GM19240 (cell line): ENCODE results near the gene LRMDA.

Experiments used
- DNase-seq: peaks from one replicate; pipeline ENCODE4 v3.0.0; 2011; ENCODE audit warnings: low spot score; ENCODE audit not compliant: insufficient read length

Gene LRMDA

DNA sequence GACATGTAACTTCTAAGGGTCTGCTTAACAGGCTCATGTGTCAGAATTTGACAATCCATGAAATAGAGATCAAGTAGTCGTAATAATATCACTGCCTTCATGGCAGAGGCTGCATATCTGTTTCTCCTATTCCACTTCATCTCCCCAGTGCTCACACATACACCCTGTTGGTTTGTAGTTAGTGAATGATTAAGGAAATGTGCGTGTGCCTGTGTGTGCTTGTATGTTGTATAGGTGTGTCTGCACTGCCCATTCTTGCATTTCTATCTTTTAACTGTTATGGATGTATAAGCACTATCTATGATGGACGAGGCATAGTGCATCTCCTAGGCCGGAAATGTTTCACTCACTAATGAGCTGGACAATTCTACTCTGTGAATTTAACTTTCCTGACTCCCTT is 985.2 kb downstream of the LRMDA start:
- no peak for DNase-seq

DNA sequence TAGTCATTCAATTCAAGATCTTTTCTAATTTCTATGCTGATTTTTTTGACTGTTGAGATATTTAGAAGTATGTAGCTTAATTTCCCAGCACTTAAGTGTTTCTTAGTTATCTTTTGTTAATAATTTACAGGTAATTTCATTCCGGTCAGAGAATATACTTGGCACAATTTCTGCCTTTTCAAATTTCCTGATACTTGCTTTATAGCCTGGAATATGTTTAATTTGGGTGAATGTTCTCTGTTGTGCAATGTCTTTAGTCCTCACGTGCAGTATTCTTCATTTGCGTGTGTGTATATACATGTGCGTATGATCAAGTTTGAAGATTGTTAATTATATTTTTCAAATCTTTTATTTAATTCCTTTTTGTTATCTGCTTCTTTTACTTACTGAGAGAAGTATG is 989.3 kb downstream of the LRMDA start:
- DNase-seq = no peak

DNA sequence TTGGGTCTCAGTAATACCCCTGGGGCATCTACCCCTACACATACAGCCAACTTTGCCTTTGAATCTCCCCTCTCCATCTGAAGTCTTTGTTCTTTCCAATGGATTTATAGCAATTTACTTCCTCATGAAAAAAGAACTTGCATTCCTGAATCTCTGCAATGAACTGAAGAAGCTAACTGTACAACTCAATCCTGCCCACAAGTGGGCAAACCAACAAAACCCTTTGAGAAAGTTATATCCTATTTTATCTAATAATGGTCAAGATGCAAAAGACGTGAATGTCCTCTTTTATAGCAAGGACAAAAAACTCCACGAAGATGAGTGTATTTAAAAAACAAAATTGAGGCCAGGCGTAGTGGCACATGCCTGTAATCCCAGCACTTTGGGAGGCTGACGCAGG is 991.3 kb downstream of the LRMDA start:
- DNase-seq = no peak

DNA sequence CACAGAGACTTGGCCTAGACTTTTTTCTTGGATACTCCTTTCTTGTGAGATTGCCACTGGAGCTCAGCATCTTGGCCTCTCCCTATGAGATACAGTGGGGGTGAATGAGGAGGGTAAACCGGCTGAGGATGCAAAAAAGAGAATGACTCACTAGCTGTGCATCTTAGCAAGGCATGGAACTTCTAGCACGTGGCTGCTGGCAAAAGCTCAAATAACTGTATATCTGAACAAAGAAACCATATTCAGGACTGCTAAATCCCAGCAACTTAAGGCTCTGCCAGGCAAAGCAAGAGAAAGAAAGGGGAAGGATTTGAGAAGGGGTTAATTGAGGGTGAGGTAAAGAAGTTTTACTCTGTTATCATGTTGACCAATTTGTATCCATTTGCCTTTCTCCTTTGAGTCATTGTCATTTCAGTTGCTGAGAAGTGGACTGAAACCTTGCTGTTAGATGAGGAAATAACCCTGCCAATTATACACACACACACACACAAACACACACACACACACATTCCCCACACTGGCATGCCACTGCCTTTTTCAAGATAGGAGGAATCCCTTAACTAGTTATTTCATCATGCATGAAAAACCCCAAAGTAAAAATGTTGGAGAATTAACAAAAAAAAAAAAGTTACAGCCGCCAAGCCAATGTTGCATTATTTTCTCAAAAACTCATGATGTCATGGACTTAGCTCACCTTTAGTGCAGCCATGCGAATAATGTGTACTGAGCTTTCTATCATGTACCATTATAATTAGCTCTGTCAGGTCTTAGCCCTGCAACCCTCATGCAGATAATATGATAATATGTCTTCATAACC is 997.3 kb downstream of the LRMDA start:
- no peak for DNase-seq

DNA sequence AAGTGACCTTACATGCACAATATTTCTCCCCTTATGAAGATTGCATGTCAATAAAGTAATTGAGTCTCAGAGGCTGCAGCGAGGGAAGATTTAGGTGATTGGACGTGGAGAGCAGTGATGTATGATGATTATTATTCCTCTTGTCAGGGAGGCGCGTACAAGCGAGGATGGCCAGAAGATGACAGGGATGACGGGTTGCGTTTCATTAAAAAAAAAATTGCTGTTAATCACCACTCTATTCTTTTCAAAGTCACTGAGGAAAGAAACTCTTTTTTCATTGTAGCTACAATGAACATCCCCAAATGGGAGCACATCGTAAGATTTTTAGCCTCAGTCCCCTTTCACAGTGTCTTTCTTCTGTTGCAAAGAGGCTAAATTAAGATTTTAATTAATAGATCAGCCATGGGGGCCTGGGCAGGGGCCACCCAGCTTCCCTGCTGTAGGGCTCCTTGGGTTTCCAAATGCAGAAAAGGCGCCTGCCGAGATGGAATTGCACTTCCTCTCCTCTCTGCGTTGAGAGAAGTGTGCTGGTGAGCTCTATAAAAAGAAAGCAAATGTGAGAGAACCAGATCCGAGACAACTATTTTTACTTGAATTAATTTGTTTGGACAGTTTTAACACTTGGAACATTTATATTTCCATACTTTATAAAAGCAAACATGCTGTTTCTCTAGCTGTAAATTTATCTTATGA is 998.1 kb downstream of the LRMDA start:
- no peak for DNase-seq

DNA sequence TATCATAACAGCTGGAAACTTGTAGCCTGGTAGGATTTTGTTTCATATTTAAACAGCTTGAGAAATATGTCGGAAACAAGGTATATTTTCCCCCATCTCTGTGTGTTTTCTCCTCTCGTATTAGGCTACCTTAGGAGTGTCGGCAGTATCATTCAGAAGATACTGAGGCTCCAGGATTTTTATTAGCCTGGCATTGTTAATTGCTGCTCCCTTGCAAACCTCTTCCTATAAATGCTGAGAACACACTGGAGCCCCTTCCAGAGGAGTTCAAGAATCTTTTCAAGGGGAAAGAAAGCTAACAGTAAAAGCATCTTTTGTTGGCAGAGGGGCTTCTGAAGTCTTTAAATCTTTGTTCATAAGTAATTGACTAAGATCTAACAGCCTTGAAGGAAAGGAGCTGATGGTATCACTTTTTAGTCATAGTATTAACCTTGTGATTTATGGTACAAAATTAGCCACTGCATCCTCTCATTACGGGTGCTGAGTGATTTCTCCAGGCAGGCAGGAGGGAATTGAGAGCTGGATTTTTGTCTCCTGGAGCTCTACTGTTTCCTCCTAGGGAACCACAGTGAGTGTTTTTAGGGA is 998.7 kb downstream of the LRMDA start:
- no peak for DNase-seq

DNA sequence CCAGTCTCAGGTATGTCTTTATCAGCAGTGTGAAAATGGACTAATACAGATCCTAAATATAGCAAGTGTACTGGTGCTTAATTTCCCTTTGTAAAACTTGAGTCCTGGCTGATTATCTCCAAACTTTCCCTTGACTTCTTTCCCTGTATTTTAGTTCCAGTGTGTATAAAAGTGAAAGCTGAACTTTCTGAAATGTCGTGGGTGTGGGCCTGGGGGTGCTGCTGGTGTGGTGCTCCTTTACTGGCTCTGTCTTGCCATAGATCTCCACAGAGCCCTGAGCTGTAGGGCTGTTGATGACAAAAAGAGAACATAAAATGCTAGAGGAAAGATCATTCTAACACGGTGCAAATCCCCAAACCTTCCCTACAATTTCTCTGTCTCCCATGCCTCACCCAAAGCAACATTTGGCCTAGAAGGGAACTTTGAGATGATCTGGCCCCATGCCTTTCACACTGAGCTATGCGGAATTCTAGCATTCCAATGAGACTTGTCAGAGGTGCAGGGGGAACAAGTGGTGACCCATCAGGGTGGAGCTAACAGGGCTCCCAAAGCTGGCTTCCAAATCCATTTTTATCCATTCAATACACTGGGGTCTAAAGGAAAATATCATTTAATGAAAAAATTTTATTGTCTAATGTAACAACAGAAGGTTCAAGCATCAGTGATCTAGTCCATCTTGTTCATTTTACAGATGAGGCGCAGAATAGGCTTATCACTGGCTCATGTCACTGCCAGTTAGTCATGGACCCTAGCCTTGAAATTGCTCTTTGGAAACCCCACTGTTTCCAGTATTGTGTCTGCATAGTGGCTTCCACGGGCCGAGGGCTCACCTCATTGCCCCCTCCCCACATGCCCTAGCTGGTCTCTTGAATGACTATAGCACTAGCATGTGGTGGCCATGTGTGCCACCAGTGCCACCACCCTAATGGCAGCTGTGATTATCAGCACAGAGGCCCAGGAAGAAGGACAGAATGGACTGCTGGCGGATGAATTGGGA is 1000.9 kb downstream of the LRMDA start:
- DNase-seq = no peak

DNA sequence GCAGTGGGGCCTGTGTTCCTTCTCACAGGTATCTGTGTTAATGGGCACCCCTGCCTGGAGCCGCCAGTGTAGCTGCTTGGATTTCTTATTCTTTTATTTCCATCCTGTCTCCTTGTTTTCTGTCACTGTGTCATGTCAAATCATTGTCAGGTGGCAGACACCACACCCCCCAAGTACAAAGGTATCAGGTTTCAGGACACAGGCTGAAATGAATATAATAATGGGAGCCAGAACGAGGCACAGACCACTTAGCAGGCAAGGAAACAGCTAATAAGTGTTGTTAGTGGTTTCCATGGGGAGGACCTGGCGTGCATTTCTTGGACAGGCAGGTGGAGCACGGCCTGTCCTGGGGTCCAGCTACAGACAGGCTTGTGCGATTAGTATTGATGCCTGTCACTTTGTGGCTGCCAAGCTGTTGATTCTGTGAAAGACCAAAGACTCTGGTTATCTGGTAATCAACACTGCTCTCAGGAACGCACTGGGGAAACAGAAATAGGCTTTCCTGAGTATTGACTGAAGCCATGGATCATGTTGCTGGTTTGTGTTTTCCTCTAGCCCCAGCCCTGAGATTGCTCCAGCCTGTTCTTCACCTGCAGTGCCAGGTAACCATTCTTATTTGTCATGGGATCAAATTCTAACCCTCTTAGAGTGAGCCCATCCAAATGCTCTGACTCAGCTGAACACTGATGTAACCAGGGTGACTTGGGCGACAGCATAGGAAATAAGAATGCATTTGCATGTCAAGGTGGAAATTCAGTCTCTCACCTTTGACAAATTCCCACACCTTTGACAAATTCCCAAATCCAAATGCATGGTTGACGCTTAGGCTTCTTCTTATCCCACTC is 1002.0 kb downstream of the LRMDA start:
- DNase-seq = no peak

DNA sequence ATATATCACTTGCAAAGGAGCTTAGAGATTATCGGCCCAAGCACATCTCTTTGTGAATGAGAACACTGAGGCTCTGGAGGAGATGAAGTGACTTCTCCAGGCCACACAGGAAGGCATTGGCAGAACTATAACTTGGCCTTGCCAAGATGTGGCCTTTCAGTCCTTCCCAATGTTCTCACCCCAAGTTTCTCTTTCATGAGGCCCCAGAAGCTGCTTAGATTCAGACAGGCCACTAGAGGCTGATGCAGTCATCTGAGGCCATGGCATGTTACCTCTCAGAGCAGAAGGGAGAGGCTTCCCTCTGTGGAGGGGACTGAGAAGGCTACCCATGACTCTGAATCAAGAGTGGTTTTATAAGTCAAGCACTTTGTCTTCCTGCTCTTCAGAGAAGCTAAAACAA is 1003.7 kb downstream of the LRMDA start:
- DNase-seq = no peak

DNA sequence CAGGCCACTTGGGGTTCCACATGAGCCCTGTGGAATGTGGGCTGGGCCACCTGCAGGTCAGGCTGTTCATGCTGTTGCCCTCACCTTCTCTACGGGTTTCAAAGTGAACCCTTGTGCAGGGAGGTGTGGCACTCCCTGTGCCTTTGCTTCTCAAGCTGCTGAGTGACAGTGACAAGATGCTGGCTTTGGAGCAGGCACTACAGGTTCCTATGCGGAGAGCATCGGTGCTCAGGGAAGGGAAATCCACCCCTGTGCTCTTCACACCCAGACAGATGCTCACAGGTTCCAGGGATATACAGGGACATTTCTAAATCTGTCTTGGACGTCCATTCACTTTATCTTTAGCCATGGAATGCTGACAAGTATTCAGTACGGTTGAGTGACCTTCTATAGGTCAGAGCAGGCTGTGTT is 1005.0 kb downstream of the LRMDA start:
- DNase-seq = no peak

DNA sequence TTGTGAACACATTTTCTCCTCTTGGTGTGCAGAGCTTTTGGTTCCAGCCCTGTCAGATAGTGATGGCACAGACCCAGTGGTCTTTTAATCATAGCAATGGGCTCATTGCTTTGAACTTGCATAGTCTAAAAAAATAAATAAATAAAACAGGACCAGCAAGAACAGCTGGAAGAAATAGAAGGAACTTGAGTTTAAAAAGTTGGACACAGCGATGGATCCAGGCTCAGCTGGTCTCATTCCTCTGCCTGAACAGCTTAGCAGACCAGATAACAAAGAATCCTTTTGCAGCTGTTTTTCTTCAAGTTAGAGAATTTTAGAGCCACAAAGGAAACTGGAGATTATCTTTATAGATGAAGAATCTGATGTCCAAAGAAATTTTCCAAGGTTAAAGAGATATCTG is 1005.6 kb downstream of the LRMDA start:
- no peak for DNase-seq

DNA sequence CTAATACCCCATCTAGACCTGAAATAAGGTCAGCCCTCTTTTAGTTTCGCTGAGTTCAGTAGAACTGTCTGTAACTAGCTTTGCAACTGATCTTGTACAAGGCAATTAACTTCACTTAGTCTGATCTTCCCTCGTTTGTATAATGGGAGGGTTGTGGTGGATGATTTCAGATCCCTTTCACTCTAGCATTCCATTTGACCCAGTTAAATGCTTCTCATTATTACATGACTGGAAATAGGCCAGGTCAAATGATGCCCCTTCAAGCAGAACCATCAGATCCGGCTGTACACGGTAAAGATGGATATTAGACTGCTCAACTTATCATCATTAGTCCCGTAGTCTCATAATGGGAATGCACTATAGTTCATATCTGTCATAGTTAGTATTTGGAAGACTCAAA is 1009.0 kb downstream of the LRMDA start:
- no peak for DNase-seq

DNA sequence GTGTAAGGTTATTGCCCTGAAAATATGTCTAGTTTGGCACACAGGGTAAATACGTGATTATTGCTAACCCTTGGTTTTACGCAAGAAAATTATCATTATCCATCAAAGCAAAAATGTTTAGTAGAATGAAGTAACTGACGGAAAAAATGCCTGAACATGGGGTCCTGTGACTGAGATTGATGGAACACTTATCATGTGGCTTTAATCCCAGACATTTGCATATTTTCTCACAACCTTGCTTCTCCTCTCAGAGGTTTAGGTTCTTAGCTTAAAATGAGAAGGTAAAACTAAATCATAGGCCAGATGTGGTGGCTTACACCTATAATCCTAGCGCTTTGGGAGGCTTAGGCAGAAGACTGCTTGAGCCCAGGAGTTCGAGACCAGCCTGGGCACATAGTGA is 1010.7 kb downstream of the LRMDA start:
- no peak for DNase-seq

DNA sequence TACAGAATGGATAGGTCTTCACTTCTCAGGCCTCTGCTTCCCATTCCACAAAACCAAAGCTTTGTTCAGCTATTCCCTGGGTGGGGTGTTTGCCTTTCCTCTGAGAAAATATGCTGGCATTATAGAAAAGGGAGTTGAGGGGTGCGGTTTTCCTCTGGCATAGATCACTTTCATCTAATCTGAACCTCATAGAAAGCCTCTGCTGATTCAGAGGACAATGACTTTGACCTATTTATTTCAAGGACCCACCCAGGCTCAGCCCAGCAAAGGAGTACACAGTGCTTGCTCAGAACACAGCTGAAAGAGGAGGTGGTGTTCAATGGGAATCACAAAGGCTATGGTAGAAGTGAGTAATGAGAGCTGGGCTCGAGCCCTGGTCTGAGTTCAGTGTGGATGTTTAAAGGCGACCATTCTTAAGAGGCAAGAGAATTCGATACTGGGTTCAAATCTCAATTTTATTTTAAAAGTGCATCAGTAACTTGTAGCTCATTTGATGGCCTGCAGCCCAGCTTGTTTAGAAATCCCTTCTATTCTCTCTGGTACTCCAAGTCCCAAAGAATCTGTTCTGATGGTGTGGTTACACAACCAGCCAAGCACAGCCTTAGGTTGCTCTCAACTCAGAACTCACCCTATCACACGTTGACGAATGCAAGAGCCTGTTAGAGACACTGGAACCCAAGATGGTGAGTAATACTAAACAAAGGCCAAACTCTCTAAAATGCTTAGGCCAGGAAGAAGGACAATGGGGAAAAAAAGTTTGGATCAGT is 1012.8 kb downstream of the LRMDA start:
- DNase-seq = no peak

DNA sequence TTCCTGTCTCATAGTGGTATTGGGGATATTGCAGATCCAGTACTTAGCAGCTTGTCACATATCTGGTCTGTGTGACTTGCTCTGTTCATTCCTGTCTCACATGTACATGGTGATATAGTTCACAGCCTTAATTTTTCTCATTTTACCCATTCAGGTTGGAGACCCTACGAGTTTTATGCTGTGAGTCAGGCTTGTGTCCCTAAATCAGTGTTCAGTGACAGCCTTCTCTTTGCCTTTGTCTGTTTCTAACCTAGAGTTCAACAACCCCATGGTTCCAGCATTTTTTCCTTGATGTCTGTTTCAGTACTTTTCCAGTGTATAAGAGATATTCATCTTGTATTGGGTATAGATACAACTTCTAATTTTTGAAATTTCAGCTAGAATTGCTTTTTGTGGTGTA is 1016.2 kb downstream of the LRMDA start:
- no peak for DNase-seq

DNA sequence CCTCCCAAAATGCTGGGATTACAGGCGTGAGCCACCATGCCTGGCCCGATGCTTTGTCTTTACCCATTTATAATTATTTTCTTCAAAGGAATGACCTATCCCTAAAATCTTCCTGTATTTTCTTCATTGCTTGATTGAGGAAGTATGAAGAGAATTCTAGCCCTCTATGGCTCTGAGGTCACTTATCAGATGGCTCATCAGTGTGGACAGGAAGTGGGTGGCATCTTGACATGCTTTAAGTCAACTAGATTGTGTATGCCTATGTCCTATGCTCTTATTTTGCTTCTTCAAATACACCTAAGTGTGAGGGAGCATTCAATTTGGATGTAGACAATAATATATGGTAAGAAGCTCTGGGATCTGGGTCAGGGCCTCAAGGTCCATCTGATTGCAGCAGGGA is 1020.5 kb downstream of the LRMDA start:
- no peak for DNase-seq

DNA sequence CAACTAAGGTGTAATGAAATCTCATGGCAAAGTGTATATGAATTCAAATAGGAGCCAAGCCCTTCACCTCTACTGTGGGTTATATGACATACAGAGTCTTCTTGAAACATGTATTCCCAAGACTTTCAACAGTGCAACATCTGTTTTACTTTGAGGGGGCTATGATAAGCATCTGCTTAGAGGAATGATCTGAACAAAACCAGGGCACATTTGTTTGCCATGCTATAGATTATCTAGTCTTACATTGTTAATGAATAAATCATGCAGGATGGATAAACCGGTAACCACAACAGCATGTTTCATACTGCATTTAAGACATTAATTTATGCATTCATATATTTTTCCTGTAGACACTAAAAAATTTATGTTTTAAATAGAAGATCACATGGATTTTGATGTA is 1021.9 kb downstream of the LRMDA start:
- DNase-seq = no peak

DNA sequence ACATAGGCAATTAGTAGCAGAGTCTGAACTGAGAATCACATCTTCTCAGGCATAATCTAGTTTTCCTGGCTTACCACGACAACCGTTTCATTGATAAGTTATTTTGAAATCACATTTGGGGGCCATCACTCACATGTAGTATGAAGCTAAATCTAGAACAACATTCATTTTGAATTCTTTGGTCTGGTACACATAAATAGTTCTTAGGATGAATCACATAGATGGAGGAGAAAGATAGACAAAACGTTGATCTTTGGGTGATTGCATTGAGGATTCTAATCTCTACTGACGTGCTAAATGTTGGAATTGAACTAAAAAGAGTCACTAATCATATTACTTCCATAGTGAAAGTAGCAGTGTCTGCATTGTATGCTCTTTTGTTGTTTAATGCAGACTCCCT is 1022.6 kb downstream of the LRMDA start:
- no peak for DNase-seq

DNA sequence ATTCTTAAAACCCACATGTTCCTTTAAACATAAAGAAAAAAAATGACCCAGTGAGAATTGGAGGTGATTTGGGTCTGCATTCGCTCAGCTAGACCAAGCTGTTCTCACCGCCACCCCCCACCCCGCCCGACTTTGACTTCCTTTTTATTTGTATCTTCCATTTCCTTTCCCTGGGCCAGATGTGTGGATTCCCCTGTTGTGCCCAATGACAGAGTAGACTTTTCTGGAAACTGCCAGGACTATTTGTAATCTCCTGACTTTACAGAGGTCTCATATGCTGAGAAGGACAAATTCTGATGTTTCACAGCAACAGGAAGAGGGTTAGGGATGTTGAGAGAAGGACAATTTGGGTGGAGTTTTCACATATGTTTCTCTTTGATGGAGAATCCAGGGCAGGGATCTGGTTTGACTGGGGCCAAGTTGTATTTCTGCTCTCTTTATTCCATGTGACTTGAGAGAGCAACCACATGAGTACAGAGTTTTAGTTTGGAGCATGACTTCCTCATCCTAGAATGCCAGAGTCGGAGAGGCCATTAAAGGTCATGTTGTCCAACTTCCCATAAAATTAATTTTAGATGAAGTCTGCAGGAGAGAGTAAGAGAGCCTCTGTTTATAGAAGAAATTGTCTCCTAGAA is 1023.2 kb downstream of the LRMDA start:
- DNase-seq = no peak
